ENCODE results near the gene OPN5.
"Not testable (repeated sequence)": the region's sequence is repeated elsewhere in the genome, so short reads cannot be mapped to it uniquely, and the experiment has no call there.

The OPN5 gene

GRCh38 chr6:47781732-47782131, at the start of gene OPN5:
Gene OPN5 (plus strand): TSS chr6:47782032. CDS start chr6:47782067, 35 bp downstream.
- Histone ChIP-seq H3K27ac (ENCODE audit: low read depth, low read length) (no peak within 1 kb of the TSS), H3K36me3 (ENCODE audit: insufficient read depth, low read length) (no peaks in the 10 kb centered on the region), H3K9ac (ENCODE audit: low read length) (no peak within 1 kb of the TSS), H3K4me3 (ENCODE audit: low read depth in 1 of 2, low read length in 2 of 2) (no peak within 1 kb of the TSS), H3K27me3 (ENCODE audit: control insufficient read depth in 1 of 2, insufficient read depth in 2 of 2, low read length in 2 of 2) (peaks cover 0 to 1% of the 10 kb centered on the region in 2 donors), H3K4me1 (ENCODE audit: insufficient read depth, low read length) (no peaks in the 10 kb centered on the region), H3K9me3 (ENCODE audit: low read length) (no peaks in the 10 kb centered on the region)

GRCh38 chr6:47733879-47734558, 47.8 kb upstream of the OPN5 start:
- no peaks in the 10 kb centered on the region for H3K27me3 ChIP-seq (ENCODE audit: control insufficient read depth in 1 of 2, insufficient read depth in 2 of 2, low read length in 2 of 2)

GRCh38 chr6:47734831-47735481, 46.9 kb upstream of the OPN5 start:
- Histone ChIP-seq H3K27me3 (ENCODE audit: control insufficient read depth in 1 of 2, insufficient read depth in 2 of 2, low read length in 2 of 2) (no peaks in the 10 kb centered on the region), H3K4me1 (ENCODE audit: insufficient read depth, low read length) (no peaks in the 10 kb centered on the region), H3K9me3 (ENCODE audit: low read length) (no peaks in the 10 kb centered on the region), H3K4me3 (ENCODE audit: low read depth in 1 of 2, low read length in 2 of 2) (no peak overlapping the region), H3K36me3 (ENCODE audit: insufficient read depth, low read length) (no peaks in the 10 kb centered on the region), H3K27ac (ENCODE audit: low read depth, low read length) (no peak overlapping the region), H3K9ac (ENCODE audit: low read length) (no peak overlapping the region)

More at GRCh38 chr6:47733879-47734558, 47.8 kb upstream of the OPN5 start:
- H3K27ac ChIP-seq (ENCODE audit: low read depth, low read length), result no peak overlapping the region
- no peaks in the 10 kb centered on the region for H3K4me1 ChIP-seq (ENCODE audit: insufficient read depth, low read length)
- no peaks in the 10 kb centered on the region for H3K36me3 ChIP-seq (ENCODE audit: insufficient read depth, low read length)
- no peaks in the 10 kb centered on the region for H3K9me3 ChIP-seq (ENCODE audit: low read length)
- H3K9ac ChIP-seq (ENCODE audit: low read length), result no peak overlapping the region
- H3K4me3 ChIP-seq (ENCODE audit: low read depth in 1 of 2, low read length in 2 of 2), result no peak overlapping the region

GRCh38 chr6:47736083-47736700, 45.6 kb upstream of the OPN5 start:
- Histone ChIP-seq H3K4me1 (ENCODE audit: insufficient read depth, low read length) (no peaks in the 10 kb centered on the region), H3K9ac (ENCODE audit: low read length) (no peak overlapping the region), H3K9me3 (ENCODE audit: low read length) (no peaks in the 10 kb centered on the region), H3K27me3 (ENCODE audit: control insufficient read depth in 1 of 2, insufficient read depth in 2 of 2, low read length in 2 of 2) (no peaks in the 10 kb centered on the region), H3K36me3 (ENCODE audit: insufficient read depth, low read length) (no peaks in the 10 kb centered on the region), H3K27ac (ENCODE audit: low read depth, low read length) (no peak overlapping the region), H3K4me3 (ENCODE audit: low read depth in 1 of 2, low read length in 2 of 2) (no peak overlapping the region)

GRCh38 chr6:47737406-47737805, 44.4 kb upstream of the OPN5 start:
- no peak overlapping the region for H3K27ac ChIP-seq (ENCODE audit: low read depth, low read length)
- no peaks in the 10 kb centered on the region for H3K4me1 ChIP-seq (ENCODE audit: insufficient read depth, low read length)
- no peaks in the 10 kb centered on the region for H3K27me3 ChIP-seq (ENCODE audit: control insufficient read depth in 1 of 2, insufficient read depth in 2 of 2, low read length in 2 of 2)
- H3K36me3 ChIP-seq (ENCODE audit: insufficient read depth, low read length), result no peaks in the 10 kb centered on the region
- no peaks in the 10 kb centered on the region for H3K9me3 ChIP-seq (ENCODE audit: low read length)
- no peak overlapping the region for H3K4me3 ChIP-seq (ENCODE audit: low read depth in 1 of 2, low read length in 2 of 2)
- no peak overlapping the region for H3K9ac ChIP-seq (ENCODE audit: low read length)

- Histone ChIP-seq H3K36me3 (ENCODE audit: insufficient read depth, low read length) (no peaks in the 10 kb centered on the region), H3K9me3 (ENCODE audit: low read length) (no peaks in the 10 kb centered on the region), H3K27ac (ENCODE audit: low read depth, low read length) (no peak overlapping the region), H3K9ac (ENCODE audit: low read length) (no peak overlapping the region), H3K4me1 (ENCODE audit: insufficient read depth, low read length) (no peaks in the 10 kb centered on the region), H3K4me3 (ENCODE audit: low read depth in 1 of 2, low read length in 2 of 2) (no peak overlapping the region), H3K27me3 (ENCODE audit: control insufficient read depth in 1 of 2, insufficient read depth in 2 of 2, low read length in 2 of 2) (no peaks in the 10 kb centered on the region)
Observed at GRCh38 chr6:47740714-47741113, 41.1 kb upstream of the OPN5 start.

- Histone ChIP-seq H3K4me1 (ENCODE audit: insufficient read depth, low read length) (no peaks in the 10 kb centered on the region), H3K27me3 (ENCODE audit: control insufficient read depth in 1 of 2, insufficient read depth in 2 of 2, low read length in 2 of 2) (no peaks in the 10 kb centered on the region), H3K9ac (ENCODE audit: low read length) (no peak overlapping the region), H3K36me3 (ENCODE audit: insufficient read depth, low read length) (no peaks in the 10 kb centered on the region), H3K27ac (ENCODE audit: low read depth, low read length) (no peak overlapping the region), H3K4me3 (ENCODE audit: low read depth in 1 of 2, low read length in 2 of 2) (no peak overlapping the region), H3K9me3 (ENCODE audit: low read length) (no peaks in the 10 kb centered on the region)
Observed at GRCh38 chr6:47741807-47742206, 40.0 kb upstream of the OPN5 start.

GRCh38 chr6:47743744-47744143, 38.1 kb upstream of the OPN5 start:
- Histone ChIP-seq H3K36me3 (ENCODE audit: insufficient read depth, low read length) (no peaks in the 10 kb centered on the region), H3K4me3 (ENCODE audit: low read depth in 1 of 2, low read length in 2 of 2) (no peak overlapping the region), H3K27me3 (ENCODE audit: control insufficient read depth in 1 of 2, insufficient read depth in 2 of 2, low read length in 2 of 2) (no peaks in the 10 kb centered on the region), H3K4me1 (ENCODE audit: insufficient read depth, low read length) (no peaks in the 10 kb centered on the region), H3K9ac (ENCODE audit: low read length) (no peak overlapping the region), H3K9me3 (ENCODE audit: low read length) (no peaks in the 10 kb centered on the region), H3K27ac (ENCODE audit: low read depth, low read length) (no peak overlapping the region)

GRCh38 chr6:47745269-47745668, 36.6 kb upstream of the OPN5 start:
- not testable (repeated sequence) for H3K4me1 ChIP-seq (ENCODE audit: insufficient read depth, low read length); H3K9ac ChIP-seq (ENCODE audit: low read length); H3K27ac ChIP-seq (ENCODE audit: low read depth, low read length); H3K9me3 ChIP-seq (ENCODE audit: low read length); H3K36me3 ChIP-seq (ENCODE audit: insufficient read depth, low read length); H3K4me3 ChIP-seq (ENCODE audit: low read depth in 1 of 2, low read length in 2 of 2); H3K27me3 ChIP-seq (ENCODE audit: control insufficient read depth in 1 of 2, insufficient read depth in 2 of 2, low read length in 2 of 2)

- no peaks in the 10 kb centered on the region for H3K27me3 ChIP-seq (ENCODE audit: control insufficient read depth in 1 of 2, insufficient read depth in 2 of 2, low read length in 2 of 2)
- no peak overlapping the region for H3K9ac ChIP-seq (ENCODE audit: low read length)
- H3K36me3 ChIP-seq (ENCODE audit: insufficient read depth, low read length), result no peaks in the 10 kb centered on the region
- no peak overlapping the region for H3K4me3 ChIP-seq (ENCODE audit: low read depth in 1 of 2, low read length in 2 of 2)
- H3K9me3 ChIP-seq (ENCODE audit: low read length), result no peaks in the 10 kb centered on the region
- no peaks in the 10 kb centered on the region for H3K4me1 ChIP-seq (ENCODE audit: insufficient read depth, low read length)
- H3K27ac ChIP-seq (ENCODE audit: low read depth, low read length), result no peak overlapping the region
Observed at GRCh38 chr6:47749757-47750156, 32.1 kb upstream of the OPN5 start.

GRCh38 chr6:47752801-47753200, 29.0 kb upstream of the OPN5 start:
- Histone ChIP-seq H3K9ac (ENCODE audit: low read length) (no peak overlapping the region), H3K4me3 (ENCODE audit: low read depth in 1 of 2, low read length in 2 of 2) (no peak overlapping the region), H3K27me3 (ENCODE audit: control insufficient read depth in 1 of 2, insufficient read depth in 2 of 2, low read length in 2 of 2) (no peaks in the 10 kb centered on the region), H3K36me3 (ENCODE audit: insufficient read depth, low read length) (no peaks in the 10 kb centered on the region), H3K27ac (ENCODE audit: low read depth, low read length) (no peak overlapping the region), H3K9me3 (ENCODE audit: low read length) (no peaks in the 10 kb centered on the region), H3K4me1 (ENCODE audit: insufficient read depth, low read length) (no peaks in the 10 kb centered on the region)

Measured in muscle layer of colon (tissue), 2 donors.